DMS 273 (cell line): ENCODE results near the gene MYL9.

Experiments used
- DNase-seq: peaks from one replicate; lab custom pipeline; 2025; ENCODE audit not compliant: unreplicated experiment; lab: John Stamatoyannopoulos, UW

The MYL9 gene

DNA sequence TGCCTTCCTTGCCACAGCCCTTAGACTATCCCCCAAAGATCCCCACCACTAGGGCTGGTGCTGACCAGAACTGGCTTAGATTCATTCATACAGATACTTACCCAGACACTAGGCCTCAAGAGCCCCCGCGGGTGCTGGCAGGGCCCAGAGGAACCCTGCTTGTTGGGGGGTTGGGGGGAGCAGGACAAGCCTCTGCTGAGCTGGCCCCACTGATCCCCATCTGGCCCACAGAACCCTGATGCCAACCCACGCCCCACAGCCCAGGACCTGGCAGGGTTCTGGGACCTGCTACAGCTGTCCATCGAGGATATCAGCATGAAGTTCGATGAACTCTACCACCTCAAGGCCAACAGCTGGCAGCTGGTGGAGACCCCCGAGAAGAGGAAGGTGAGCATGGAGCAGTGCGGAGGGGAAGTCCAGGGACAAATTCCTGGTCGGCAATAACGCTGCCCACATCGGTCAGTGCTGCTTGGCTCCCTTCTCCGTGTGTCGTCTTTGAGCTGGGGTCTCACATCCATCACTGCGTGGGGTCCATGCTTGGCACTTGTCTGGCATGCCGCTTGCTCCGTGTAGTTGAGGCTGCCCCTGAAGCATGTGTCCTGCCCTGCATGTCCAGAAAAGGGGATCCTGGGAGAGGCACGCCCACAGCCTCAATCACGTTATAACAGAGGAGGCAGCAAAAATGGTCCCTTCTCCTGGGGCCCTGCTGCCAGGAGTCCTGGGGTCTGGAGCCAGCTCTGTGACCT, 15.5 kb upstream of the MYL9 start:
- DNase-seq = no peak

DNA sequence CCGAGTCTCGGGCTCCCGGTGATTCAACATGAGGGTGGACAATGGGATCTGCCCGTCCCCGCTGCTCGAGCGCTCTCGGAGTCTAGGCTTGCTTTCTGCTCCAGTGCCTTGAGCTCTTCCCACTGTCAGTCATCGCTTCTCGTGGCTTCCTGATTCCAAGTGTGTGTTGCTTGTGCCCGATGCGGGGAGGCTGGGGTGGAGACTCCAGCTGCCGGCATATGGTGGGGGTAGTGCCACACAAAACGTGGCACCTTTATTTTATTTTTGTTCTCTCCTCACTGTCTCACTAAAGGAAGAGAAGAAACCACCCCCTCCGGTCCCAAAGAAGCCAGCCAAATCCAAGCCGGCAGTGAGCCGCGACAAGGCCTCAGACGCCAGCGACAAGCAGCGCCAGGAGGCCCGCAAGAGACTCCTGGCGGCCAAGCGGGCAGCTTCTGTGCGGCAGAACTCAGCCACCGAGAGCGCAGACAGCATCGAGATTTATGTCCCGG, 14.8 kb upstream of the MYL9 start:
- no peak for DNase-seq

DNA sequence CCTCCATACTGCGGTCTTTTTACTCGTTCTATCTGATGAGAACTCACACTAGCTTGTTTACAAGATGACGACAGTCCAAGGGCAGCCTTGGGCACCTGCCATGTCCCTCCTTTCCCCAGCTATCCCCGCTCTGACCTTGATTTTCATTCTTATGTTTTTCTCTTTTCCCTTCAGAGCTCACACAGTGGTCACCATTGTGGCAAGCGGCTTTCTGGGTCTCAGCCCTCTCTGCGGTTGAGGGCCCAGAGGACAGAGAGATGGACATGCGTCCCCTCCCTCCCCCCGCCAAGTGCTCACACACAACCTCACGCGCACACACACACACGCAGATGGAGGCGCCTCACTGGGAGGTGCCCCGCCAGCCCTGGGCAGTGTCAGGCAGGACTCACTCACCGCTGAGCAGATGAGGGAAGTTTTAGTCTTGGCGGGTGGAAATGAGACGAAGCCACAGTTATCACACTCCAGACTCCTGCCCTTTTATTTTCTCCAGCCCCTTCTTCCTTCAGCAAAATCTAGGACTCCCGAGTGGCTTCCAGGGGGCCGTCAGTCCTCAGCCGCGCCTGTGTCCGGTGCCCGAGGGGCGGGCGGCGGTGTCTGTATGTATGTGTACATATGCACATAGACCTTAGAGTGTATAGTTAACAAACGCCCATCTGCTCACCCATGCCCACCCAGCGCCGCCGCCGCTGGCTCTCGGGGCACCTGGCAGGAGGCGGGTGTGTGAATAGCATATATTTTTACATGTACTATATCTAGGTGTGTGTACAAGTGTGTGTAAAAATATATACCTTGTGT, 13.8 kb upstream of the MYL9 start:
- DNase-seq = peak; percentile 31

DNA sequence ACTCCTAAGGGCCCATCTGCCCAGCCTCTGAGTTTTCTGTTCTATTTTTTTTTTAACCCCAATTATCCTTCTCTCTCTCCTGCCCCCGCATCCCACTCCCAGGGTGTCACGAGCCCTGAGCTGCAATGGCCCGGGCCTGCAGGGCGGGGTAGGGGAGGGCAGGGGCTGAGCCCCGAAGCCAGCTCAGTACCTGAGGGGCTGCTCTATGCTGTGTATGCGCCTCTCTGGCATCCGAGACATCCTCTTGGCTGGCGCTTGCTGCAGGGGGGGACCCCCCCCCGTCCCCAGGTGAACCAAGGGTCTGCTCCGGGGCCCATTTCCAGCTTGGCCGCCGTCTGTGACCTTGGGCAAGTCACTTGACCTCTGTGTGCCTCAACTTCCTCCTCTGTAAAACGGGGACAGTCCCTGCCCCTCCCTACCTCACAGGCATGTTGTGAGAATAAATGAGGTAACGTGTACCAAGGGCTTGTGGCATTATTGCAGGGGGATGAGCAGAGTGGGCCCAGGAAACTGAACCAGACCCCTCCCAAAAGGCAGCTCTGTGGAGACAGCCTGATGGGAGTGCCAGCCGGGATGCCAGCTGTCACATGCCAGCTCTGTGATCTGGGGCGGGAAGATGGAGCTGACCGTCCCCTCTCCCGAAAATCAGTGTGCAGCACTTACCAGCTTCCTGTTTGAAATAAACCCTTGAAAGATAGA, 13.0 kb upstream of the MYL9 start:
- peak; percentile 56 for DNase-seq

DNA sequence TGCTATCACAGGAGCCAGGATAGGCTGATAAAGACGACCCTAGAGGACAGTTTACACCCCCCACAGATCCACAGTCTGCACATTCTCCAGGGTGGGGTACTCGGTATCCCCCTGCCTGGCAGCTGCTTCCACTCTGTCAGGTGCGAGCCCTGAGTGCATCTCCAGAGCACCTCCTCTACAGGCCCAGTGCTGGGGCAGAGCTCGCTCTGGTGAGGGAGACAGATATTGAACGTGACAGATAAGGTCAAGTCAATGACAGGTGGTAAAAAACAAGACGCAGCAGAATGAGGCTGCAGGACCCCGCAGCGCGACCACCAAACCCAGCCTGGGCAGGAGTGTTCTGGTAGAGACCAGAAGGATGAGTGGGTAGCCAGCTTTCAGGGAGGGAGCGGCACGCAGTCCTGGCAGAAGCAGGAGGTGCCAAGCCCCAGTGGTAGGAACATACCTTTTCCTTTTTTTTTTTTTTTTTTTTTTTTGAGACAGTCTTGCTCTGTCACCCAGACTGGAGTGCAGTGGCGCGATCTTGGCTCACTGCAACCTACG, 12.4 kb upstream of the MYL9 start:
- DNase-seq = no peak

DNA sequence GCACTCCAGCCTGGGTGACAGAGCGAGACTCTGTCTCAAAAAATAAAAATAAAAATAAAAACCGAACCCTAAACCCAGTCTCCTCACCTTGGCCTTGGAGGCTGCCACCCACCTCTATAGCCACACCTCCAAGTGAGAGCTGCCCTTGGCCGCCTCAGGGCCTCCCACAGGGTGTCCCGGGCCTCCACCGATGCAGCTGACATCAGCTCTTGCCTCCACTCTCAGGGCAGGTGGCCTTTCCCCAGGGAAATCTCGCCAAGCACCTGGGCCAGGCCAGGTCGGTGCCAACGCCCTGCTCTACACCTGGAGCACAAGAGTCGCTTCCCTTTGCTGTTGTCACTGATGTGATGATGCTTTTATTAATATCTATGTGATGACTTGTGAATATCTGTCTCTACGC, 8.9 kb upstream of the MYL9 start:
- no peak for DNase-seq

DNA sequence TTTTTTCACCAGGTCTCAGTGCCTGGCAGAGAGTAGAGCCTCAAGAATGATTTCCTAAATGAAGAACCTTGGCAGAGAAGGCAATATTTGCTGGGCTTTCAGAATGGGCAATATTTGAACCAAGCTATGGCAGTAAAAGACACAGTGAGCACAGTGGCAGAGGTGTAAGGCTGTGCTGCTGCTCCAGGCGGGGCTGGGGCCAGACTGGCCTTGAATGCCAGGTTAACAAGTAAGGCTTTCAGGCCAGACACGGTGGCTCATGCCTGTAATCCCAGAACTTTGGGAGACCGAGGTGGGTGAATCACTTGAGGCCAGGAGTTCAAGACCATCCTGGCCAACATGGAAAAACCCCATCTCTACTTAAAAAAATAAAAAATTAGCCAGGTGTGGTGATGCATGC, 8.5 kb upstream of the MYL9 start:
- no peak for DNase-seq

DNA sequence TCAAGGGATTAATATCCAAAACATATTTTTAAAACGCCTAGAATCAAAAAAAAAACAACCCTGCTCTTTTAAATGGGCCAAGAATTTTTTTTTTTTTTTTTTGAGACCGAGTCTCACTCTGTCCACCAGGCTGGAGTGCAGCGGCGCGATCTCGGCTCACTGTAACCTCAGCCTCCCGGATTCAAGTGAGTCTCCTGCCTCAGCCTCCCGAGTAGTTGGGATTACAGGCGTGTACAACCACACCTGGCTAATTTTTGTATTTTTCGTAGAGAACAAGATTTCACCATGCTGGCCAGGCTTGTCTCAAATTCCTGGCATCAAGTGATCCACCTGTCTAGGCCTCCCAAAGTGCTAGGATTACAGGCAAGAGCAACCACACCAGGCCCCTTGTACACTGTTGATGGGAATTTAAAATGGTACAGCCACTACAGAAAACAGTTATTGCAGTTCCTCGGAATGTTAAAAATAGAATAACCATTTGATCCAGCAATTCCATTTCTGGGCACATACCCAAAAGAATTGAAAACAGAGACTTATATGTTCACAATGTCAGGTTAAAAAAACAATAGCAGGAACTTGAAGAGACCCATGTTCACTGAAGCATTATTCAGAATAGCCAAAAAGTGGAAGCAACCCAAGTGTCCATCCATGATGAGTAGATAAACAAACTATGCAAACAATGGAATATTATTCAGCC, 3.1 kb upstream of the MYL9 start:
- no peak for DNase-seq

DNA sequence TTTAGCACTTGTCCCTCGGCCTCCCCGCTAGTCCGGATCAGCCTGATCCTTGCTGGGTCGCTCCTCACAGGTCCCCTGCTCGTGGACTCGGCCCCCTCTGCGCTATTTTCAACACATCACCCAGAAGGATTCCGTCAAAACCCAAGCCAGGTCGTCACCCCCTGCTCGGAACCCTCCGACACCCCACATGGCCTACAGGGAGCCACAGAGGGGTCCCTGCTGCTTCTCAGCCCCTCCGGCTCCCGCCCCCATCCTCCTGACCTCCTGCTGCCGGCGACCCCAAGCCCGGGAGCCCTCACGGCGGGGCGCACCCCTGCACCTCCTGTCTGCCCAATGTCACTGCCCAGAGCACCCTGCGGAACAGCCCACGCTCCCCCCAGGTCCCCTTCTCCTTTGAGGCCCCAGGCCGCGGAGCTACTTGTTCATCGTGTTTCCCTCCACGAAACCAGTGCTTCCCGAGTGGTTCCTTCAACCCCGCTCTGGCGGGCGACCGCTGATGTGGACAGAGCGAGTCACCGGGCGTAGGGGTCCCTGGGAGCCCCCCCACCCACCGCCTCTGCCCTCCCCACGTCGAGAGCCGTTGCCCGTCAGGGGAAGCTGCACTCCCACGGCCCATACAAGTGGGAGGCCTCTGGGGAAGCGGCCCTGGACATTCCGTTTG, 638 bp upstream of the MYL9 start:
- DNase-seq = no peak

DNA sequence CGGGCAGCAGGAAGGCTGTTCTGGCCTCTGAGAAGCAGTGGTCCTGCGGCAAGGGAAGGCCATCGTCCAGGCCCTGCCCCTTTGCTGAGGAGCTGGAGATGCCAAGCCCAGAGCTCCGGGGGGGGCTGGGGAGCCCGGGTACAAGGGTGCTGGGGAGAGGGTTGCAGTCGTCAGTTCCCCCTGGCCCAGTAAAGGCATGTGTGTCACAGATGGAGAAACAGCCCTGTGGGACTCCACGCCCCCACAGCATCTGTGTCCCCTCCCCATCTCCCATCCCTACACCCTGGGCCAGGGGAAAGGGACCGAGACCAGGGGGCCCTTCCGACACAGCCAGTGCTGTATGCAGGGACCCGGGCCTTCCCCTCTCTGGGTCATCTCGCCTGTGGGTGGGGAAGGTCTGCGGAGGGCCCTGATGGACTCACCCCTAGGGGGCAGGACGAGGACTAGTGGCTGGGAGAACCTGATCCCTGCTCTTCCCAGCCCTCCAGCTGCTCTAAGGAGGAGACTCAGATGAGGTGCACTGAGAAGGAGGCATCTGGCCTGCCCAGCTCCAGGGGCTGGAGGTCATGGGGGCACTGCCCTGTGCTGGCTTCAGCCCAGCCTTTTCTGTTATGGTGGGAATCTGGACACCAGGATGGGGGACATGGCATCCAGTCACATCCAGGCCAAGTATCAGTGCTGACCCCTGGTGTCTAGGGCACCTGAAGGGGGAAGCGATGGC, 609 bp downstream of the MYL9 start:
- DNase-seq = peak; percentile 71

DNA sequence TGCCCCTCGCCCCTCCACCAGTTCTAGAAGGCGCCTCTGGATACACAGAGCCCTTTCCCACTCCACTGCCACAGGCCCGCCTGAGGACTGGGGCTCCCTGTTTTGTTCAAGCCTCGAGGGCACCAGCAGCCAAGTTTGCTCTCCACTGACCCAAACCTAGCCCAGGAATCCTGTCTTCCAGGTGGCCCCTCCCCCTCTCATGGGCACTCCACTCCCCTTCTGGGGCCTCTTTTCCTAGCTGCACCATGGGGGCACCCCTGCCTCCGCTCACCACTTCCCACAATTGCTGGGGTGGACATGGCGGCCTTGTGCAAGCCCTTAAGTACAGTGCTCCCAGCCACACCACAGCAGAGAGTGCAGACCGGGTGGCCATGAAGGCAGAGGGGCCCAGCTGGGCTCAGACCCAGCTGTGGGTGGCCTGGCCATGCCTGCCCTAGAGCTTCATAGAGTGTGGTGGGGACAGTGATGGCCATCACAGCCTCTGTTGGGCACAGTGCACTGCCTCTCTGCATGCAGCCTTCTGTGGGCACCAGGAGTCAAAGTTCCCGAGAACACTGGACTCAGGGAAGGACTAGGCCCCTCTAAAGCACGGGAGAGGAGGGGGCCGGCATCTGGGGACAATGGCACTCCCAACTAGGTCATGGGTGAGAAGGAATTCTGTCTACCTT, 1.3 kb downstream of the MYL9 start:
- DNase-seq = no peak

DNA sequence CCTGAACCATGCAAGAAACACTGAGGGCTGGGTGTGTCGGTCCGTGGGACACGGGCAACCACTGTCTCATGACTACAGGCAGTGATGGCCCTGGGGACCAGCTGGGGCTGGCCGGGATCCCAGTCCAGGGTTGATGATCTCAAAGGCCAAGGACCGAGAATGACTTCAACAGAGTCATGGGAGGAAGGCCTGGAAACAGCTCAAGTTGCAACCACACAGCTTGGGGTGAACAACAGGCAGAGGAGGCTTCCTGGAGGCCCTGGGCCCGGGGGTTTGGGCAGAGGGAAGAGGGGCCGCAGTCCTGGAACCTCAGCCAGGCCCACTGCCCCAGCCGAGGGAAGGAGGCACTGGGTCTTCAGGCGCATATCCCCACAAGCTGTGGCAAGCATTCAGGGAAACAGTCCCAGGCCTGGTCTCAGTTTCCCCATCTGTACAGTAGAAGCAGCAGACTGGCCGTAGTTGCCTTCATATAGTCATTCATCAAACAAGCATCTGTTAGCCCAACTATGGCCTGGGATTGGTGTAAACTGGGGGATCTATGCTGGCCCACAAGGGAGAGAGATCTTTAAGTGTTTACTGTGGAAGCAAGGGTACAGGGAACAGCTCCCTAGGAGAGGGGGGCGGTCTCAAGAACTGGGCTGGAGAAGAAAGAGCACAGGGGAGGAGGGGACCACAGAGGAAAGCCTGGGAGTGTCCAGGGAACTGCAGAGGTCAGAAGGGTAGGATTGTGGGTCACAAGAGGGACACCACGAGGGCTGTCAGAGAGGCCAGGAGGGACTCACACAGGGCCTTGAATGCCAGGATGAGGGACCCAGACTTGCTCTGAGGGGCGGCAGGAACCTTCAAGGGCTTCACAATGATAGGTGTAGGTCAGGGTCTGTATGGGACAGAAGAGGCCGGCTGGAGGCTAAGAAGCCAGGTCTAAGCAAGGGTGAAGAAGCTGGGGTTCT, 2.1 kb downstream of the MYL9 start:
- DNase-seq = no peak

DNA sequence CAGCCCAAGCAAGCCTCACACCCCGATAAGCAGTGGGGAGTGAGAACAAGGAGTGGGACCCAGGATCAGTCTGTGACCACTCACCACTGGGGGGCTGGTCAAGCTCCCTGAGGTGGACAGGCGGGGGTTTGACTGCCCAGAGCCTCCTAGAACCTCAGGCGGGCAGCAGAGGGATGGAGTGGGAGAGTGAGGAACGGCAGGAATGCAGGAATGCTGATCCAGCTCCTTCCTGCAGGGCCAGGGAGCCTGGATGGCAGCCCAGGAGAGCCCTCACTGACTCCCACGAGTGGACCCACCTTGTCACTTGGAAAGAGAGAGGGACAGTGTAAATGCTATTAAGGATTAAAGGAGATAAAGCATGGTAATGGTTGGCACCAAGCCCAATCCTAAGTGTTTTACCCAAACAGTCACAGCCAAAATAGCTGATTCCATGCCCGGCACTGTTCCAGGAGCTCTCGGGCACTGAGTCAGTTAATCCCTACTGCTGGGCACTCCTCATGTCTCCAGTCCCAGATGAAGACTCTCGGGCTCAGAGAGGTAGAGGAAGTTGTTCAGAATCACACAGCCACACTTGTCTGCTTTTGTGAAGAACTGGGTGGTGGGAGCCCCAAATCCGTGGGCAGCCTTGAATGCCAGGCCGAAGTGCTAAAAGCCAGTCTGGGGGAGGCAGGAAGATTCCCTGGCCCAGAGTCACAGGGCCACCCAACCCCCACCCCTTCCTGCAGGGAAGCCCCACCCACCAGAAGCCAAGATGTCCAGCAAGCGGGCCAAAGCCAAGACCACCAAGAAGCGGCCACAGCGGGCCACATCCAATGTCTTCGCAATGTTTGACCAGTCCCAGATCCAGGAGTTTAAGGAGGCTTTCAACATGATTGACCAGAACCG, 3.1 kb downstream of the MYL9 start:
- peak; percentile 32 for DNase-seq

DNA sequence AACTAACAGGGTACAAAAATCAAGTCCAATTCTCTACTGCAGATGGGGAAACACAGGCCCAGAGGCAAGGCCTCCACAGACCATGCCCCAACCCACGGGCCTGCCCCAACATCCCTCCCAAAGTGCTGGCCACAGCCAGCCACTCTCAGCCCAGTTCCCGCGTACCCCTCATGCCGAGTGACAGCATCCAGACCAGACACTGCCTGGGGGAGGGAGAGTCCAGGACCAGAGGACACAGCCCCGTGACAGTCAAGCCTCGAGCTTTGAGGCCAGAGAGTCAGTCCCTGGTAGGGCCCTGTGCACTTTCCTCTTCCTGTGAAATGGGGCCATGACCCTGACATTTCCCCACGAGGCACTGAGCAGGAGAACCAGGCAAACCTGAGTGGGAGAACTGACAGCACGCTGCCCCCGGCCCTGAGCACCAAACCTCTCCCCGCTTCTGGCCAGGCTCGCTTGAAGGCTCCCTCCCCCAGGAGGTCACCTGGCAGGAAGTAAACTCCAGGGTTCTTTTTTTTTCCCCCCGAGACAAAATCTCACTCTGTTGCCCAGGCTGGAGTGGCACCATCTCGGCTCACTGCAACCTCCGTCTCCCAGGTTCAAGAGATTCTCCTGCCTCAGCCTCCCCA, 4.9 kb downstream of the MYL9 start:
- DNase-seq = no peak

DNA sequence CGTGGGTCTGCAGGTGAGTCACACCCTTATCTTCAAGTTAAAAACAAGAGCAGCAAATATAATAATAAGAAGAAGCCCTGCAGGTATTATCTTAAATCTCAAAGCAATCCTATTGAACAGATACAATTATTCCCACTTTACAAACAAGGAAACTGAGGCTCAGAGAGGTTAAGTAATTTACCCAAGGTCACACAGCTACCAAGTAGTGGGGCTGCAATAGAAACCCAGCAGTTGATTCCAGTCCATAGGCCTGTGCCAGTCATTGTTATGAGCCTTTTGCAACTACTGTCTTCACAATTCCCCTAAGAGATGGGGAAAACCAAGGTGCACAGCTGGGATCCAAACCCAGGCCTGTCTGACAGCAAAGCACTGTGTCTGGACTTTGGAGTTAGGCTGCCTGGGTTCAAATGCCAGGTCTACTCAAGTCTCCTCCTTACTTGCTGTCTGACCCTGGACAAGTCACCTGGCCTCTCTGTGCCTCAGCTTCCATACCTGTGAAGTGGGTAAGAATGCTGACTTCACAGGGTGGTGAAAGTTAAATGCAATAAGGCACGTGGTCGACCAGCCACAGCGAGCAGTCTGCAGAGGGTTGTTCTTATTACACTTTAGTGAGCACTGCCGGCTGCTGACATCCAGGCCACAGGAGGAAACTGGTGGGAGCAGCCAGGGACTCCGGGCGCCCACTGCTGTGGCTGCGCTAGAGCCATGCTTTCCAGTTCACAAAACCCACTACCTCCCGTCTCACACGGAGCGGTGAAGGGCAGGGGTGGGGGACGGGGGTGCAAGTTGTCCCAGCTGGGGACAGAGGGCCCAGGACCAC, 6.1 kb downstream of the MYL9 start:
- no peak for DNase-seq

DNA sequence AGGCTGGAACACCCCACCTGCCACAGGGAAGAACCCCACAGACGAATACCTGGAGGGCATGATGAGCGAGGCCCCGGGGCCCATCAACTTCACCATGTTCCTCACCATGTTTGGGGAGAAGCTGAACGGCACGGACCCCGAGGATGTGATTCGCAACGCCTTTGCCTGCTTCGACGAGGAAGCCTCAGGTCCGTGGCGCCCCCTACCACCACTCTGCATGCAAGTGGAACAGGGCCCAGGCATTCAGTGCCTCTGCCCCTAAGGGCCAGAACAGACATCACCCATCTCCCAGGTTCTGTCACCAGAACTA, 6.6 kb downstream of the MYL9 start:
- DNase-seq = peak; percentile 41
